ENCODE measurements around the gene RIPPLY1.

The RIPPLY1 gene

GRCh38 chrX:106912864-106913263 lies 9.7 kb upstream of the RIPPLY1 start:
- Histone ChIP-seq H3K36me3 (no peaks in the 10 kb centered on the region), H3K4me3 (ENCODE audit: low read depth in 1 of 2, low read length in 1 of 2) (no peak overlapping the region), H3K27me3 (peaks cover 9% of the 10 kb centered on the region), H3K27ac (no peak overlapping the region), H3K9me3 (no peaks in the 10 kb centered on the region), H3K4me1 (ENCODE audit: control insufficient read depth in 1 of 2, insufficient read depth in 1 of 2, low read depth in 1 of 2, low read length in 1 of 2) (no peaks in the 10 kb centered on the region)
- TF ChIP-seq, protein P1, sequence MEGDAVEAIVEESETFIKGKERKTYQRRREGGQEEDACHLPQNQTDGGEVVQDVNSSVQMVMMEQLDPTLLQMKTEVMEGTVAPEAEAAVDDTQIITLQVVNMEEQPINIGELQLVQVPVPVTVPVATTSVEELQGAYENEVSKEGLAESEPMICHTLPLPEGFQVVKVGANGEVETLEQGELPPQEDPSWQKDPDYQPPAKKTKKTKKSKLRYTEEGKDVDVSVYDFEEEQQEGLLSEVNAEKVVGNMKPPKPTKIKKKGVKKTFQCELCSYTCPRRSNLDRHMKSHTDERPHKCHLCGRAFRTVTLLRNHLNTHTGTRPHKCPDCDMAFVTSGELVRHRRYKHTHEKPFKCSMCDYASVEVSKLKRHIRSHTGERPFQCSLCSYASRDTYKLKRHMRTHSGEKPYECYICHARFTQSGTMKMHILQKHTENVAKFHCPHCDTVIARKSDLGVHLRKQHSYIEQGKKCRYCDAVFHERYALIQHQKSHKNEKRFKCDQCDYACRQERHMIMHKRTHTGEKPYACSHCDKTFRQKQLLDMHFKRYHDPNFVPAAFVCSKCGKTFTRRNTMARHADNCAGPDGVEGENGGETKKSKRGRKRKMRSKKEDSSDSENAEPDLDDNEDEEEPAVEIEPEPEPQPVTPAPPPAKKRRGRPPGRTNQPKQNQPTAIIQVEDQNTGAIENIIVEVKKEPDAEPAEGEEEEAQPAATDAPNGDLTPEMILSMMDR (IDR thresholded peaks at IDR 0.05), result no peak

DNA sequence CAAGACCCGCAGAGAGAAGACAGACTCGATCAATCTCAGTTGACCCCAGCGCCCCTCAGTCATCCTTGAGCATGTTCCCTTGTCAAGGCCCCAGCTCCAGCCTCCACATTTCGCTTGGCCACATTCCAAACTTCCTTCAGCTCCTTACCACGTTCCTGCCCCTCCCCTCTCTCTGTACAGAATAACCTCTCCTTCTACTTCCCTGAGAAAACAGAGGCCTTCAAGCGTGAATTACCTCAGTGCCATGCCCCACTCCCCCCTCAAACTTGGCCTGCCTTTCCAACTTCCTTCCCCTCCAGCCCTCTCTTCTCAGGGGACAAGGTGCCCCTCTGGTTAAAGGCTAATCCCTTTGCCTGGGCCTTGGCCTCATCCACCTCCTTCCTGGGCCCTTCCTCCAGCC lies 3.2 kb upstream of the RIPPLY1 start:
- H3K4me1 ChIP-seq (ENCODE audit: control insufficient read depth in 1 of 2, insufficient read depth in 1 of 2, low read depth in 1 of 2, low read length in 1 of 2), result no peaks in the 10 kb centered on the region
- no peak overlapping the region for H3K27ac ChIP-seq
- TF ChIP-seq, protein P1 (IDR thresholded peaks at IDR 0.05), result no peak
- H3K9me3 ChIP-seq, result no peaks in the 10 kb centered on the region
- no peaks in the 10 kb centered on the region for H3K36me3 ChIP-seq
- no peak overlapping the region for H3K4me3 ChIP-seq (ENCODE audit: low read depth in 1 of 2, low read length in 1 of 2)
- H3K27me3 ChIP-seq, result no peaks in the 10 kb centered on the region

DNA sequence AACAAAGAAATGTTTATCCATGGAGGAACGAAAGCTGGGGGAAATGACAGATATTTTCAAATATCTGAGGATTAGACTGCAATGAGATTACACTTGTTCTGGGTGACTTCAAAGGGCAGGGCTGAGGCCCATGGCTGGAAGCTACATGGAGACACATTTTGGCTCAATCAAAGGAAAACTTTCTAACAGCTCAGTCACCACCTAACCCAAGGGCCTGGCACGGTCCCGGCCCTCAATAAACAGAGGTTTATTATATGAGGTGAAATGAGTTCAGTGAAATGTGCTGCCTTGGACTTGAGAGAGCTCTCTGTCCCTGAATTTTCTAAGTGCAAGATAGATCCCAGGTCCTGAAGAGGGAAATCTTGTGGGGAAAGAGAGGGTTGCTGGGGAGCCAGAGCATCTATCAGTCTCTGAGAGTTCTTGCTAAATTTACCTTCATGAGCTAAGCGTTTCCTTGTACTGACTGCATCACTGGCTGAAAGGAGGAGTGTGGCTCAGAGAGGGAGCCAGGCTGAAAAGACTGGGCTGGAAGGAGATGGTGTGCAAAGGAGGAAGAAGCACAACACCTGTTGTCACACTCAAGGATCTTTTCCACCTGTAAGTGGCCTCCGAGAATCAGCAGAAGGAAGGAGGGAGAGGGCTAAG lies 2.0 kb upstream of the RIPPLY1 start:
- Histone ChIP-seq H3K4me3 (ENCODE audit: low read depth in 1 of 2, low read length in 1 of 2) (no peak overlapping the region), H3K36me3 (no peaks in the 10 kb centered on the region), H3K9me3 (no peaks in the 10 kb centered on the region), H3K27me3 (no peaks in the 10 kb centered on the region), H3K27ac (no peak overlapping the region), H3K4me1 (ENCODE audit: control insufficient read depth in 1 of 2, insufficient read depth in 1 of 2, low read depth in 1 of 2, low read length in 1 of 2) (no peaks in the 10 kb centered on the region)
- TF ChIP-seq, protein P1 (IDR thresholded peaks at IDR 0.05), result no peak

GRCh38 chrX:106903856-106904528 lies 851 bp upstream of the RIPPLY1 start:
- Histone ChIP-seq H3K36me3 (no peaks in the 10 kb centered on the region), H3K27me3 (no peaks in the 10 kb centered on the region), H3K4me1 (ENCODE audit: control insufficient read depth in 1 of 2, insufficient read depth in 1 of 2, low read depth in 1 of 2, low read length in 1 of 2) (no peaks in the 10 kb centered on the region), H3K9me3 (no peaks in the 10 kb centered on the region), H3K27ac (no peak overlapping the region), H3K4me3 (ENCODE audit: low read depth in 1 of 2, low read length in 1 of 2) (no peak overlapping the region)
- TF ChIP-seq, protein P1 (IDR thresholded peaks at IDR 0.05), result no peak

- H3K4me1 ChIP-seq (ENCODE audit: control insufficient read depth in 1 of 2, insufficient read depth in 1 of 2, low read depth in 1 of 2, low read length in 1 of 2), result no peaks in the 10 kb centered on the region
- no peak overlapping the region for H3K27ac ChIP-seq
- no peak overlapping the region for H3K4me3 ChIP-seq (ENCODE audit: low read depth in 1 of 2, low read length in 1 of 2)
- no peaks in the 10 kb centered on the region for H3K27me3 ChIP-seq
- no peaks in the 10 kb centered on the region for H3K36me3 ChIP-seq
- H3K9me3 ChIP-seq, result no peaks in the 10 kb centered on the region
- TF ChIP-seq, protein P1 (IDR thresholded peaks at IDR 0.05), result no peak
Observed at GRCh38 chrX:106902684-106903083, 457 bp downstream of the RIPPLY1 start.
